ENCODE data around the gene TOMM40L. TPM values are rescaled to one million over a fixed set of nuclear protein-coding genes. Genes with fewer than 3 reads are reported as not detected.

Gene TOMM40L
- total and polyA plus RNA-seq, 9 donors = 2.4 to 15.2 (median 7.5) TPM

DNA sequence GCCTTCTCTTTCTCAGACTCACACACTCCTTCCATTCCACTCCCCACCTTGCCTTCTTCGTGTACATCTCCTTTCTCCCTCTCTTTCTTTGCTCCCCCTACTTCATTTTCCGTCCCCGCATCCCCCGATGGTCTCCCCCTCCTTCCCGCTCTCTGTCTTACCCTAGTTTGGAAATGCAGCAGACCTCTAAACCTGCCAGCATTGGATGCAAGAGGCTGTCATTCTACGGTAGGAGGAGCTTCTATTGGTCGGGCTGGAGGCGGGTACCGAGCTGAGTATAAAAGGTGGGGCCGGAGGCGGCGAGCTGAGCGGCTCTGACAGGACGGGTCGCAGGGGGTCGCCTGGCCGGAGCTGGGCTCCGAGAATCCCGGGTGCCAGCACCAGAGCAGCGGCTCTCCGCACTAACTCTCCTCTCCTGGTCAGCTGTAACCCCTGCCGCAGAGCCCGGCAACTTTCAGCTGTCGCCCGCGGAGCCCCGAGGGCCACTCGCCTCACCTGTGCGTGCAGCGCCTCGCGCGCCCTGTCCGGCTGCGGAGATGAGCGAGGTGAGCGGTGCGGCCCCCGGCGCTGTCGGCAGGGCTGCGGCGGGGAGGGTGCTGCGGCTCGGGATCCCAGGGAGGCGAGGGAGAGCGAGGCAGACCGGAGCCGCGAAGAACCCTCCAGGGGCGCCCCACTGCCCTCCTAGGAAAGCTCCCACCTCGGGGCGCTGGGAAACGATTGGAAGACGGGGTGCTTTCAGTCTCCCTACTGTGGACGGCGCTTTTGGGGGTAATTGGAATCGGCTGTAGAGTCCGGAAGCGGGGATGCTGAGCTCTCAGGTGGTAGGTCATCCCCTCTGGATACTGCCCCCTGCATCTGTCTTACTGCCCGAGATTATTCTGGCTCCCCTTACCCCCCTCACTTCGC, 32.8 kb downstream of the TOMM40L start, which contains the start of gene PCP4L1:
Gene PCP4L1 (plus strand): TSS at position 307 of the 906 bp plus-strand sequence. CDS start 230 bp downstream, at position 537.
- Histone ChIP-seq H3K36me3 (no peaks in the 10 kb centered on the region), H3K9me3 (peaks cover 0 to 3% of the 10 kb centered on the region in 2 donors), H3K4me3 (peak within 1 kb of the TSS; percentile 41), H3K27ac (no peak within 1 kb of the TSS), H3K4me1 (ENCODE audit: insufficient read depth) (peaks cover 7% of the 10 kb centered on the region), H3K27me3 (no peaks in the 10 kb centered on the region)
- peak; percentile 30 to 65 (median 57) for DNase-seq
- intact Hi-C loops (cut with DNase I) = no loop called here
- TF ChIP-seq EP300 (IDR thresholded peaks at IDR 0.05) (no peak), POLR2A (IDR thresholded peaks at IDR 0.05) (no peak), CTCF (IDR thresholded peaks at IDR 0.05) (no peak)
- WGBS, 3 donors = 2 to 3% (median 3%) methylated on average over 34 to 62 of the region's 62 CpGs

DNA sequence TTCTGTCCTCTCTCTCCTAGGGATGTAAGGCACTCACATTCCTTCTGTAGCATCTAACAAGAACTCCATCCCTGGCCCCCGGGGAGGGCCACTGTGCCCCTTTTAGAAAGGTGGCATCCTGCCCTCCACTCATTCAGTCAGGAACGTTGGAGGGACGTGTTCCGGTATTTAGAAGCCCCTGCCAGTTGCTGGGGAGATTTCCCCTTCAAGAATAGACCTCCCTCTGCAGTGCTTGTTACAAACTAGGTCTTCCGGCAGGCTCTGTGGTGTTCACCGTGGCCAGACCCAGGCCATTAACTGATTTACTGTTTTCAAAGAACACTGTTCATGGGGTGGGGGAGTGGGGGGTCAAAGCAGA, 33.5 kb downstream of the TOMM40L start:
- peaks cover 7% of the 10 kb centered on the region for H3K4me1 ChIP-seq (ENCODE audit: insufficient read depth)
- no peaks in the 10 kb centered on the region for H3K36me3 ChIP-seq
- H3K4me3 ChIP-seq = peak overlapping the region; percentile 41
- peaks cover 0 to 3% of the 10 kb centered on the region in 2 donors for H3K9me3 ChIP-seq
- TF ChIP-seq POLR2A (IDR thresholded peaks at IDR 0.05) = no peak
- no peak for TF ChIP-seq EP300 (IDR thresholded peaks at IDR 0.05)
- TF ChIP-seq CTCF (IDR thresholded peaks at IDR 0.05) = no peak
- intact Hi-C loops (cut with DNase I) = no loop called here
- H3K27ac ChIP-seq = no peak overlapping the region
- H3K27me3 ChIP-seq = no peaks in the 10 kb centered on the region
- 38 to 42% (median 42%) methylated on average over 6 of the region's 6 CpGs for WGBS, 3 donors
- no peak for DNase-seq

DNA sequence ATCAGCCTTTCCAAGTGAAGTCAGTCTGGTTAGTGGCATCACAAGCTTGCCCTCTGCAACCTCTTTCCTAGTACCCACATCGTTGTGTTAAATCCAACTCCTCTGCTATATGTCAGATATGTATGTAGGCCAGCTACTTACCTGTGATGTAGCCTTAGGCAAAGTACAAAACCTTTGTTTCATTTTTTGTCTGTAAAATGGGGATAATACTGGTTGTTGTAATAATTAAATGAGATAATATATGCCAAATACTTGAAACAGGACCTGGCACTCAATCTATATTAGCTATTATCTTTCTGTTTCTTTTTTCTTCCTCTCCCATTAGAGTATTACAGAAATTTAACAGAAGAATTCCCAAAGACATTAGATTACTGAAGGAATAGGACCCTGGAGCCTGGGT, 33.9 kb downstream of the TOMM40L start:
- Histone ChIP-seq H3K4me3 (no peak overlapping the region), H3K27me3 (no peaks in the 10 kb centered on the region), H3K27ac (no peak overlapping the region), H3K9me3 (peaks cover 0 to 3% of the 10 kb centered on the region in 2 donors), H3K4me1 (ENCODE audit: insufficient read depth) (peaks cover 7% of the 10 kb centered on the region), H3K36me3 (no peaks in the 10 kb centered on the region)
- 52 to 69% (median 68%) methylated on average over 1 of the region's 1 CpG for WGBS, 3 donors
- intact Hi-C loops (cut with DNase I) = no loop called here
- no peak for DNase-seq
- TF ChIP-seq POLR2A (IDR thresholded peaks at IDR 0.05) (no peak), EP300 (IDR thresholded peaks at IDR 0.05) (no peak), CTCF (IDR thresholded peaks at IDR 0.05) (no peak)

GRCh38 chr1:161260376-161261260, 34.8 kb downstream of the TOMM40L start:
- peaks cover 13% of the 10 kb centered on the region for H3K4me1 ChIP-seq (ENCODE audit: insufficient read depth)
- no peaks in the 10 kb centered on the region for H3K27me3 ChIP-seq
- H3K9me3 ChIP-seq = peaks cover 0 to 3% of the 10 kb centered on the region in 2 donors
- DNase-seq = no peak
- H3K4me3 ChIP-seq = no peak overlapping the region
- TF ChIP-seq POLR2A (IDR thresholded peaks at IDR 0.05) = no peak
- no peak for TF ChIP-seq CTCF (IDR thresholded peaks at IDR 0.05)
- TF ChIP-seq EP300 (IDR thresholded peaks at IDR 0.05) = no peak
- intact Hi-C loops (cut with DNase I) = no loop called here
- WGBS, 3 donors = 54 to 56% (median 54%) methylated on average over 9 of the region's 9 CpGs
- H3K36me3 ChIP-seq = no peaks in the 10 kb centered on the region
- no peak overlapping the region for H3K27ac ChIP-seq

Data from ovary (tissue), 9 donors.